BLaER1 (cell line): Measurements from ENCODE around the gene FLNA.

Source experiments
- H3K27ac ChIP-seq: shearing (Covaris generic); formaldehyde crosslinking; 2 replicates; pipeline ENCODE4 v1.8.1; 2022
- H3K27me3 ChIP-seq: shearing (Covaris generic); formaldehyde crosslinking; 2 replicates; pipeline ENCODE4 v1.8.1; 2022
- H3K36me3 ChIP-seq: shearing (Covaris generic); formaldehyde crosslinking; 2 replicates; pipeline ENCODE4 v1.8.1; 2022
- H3K4me1 ChIP-seq: shearing (Covaris generic); formaldehyde crosslinking; 2 replicates; pipeline ENCODE4 v1.8.1; 2022
- H3K4me2 ChIP-seq: shearing (Covaris generic); formaldehyde crosslinking; 2 replicates; pipeline ENCODE4 v1.8.1; 2022
- H3K4me3 ChIP-seq: shearing (Covaris generic); formaldehyde crosslinking; 2 replicates; pipeline ENCODE4 v1.8.1; 2022
- H3K9ac ChIP-seq: shearing (Covaris generic); formaldehyde crosslinking; 2 replicates; pipeline ENCODE4 v1.8.1; 2022
- H3K9me3 ChIP-seq: shearing (Covaris generic); formaldehyde crosslinking; 2 replicates; pipeline ENCODE4 v1.8.1; 2022
- H4K20me1 ChIP-seq: shearing (Covaris generic); formaldehyde crosslinking; 2 replicates; pipeline ENCODE4 v1.8.1; 2022
- Cebpa-rat ChIP-seq: shearing (Covaris generic); IDR thresholded peaks from 2 replicates; pipeline ENCODE4 v1.8.1; 2022

The FLNA gene

DNA sequence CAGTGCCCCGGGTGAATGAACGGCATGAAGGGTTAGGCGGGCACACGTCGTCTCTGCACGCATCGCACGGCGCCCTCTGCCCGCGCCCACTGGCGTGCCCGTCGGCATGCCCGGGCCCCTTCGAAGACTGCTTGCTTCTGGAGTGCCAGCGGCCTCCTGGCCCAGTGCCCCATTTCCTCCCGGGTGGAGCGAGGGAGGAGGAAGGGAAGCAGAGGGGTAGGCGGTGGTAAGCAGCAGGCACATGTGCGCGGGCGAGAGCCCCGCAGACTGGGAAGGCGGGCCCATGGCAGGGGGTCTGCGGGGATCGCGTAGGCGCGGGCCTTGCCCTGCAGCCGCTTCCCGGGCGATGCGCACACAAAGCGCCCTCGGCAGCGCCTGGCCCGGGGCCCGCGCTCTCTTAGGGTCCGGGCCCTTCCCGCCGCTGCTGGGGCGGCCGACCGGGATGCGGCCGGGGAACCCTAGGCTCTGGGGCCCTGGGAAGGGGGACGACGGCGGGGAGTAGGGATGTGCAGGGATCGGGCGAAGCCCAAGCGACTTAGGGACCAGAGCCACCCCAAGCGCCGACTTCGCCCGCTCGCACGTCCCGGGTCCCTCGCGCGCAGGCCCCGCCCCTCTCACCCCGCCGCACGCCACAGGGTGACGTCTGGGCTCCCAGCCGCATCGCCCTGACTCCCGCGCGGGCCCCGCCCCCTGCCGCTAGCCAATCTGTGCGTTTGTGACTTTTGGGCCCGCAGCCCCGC is 3.8 kb upstream of the FLNA start:
- peaks cover 14% of the 10 kb centered on the region; the same call in 1 of the 2 replicates for H3K36me3 ChIP-seq
- peaks cover 42% of the 10 kb centered on the region for H3K4me1 ChIP-seq
- peak overlapping the region; percentile 80 for H3K4me2 ChIP-seq
- TF ChIP-seq Cebpa-rat, result no peak
- H3K27ac ChIP-seq, result peak overlapping the region; percentile 88
- H3K27me3 ChIP-seq, result peaks cover 21% of the 10 kb centered on the region
- peak overlapping the region; percentile 82 for H3K9ac ChIP-seq
- H4K20me1 ChIP-seq, result peaks cover 15% of the 10 kb centered on the region; the same call in 1 of the 2 replicates
- peaks cover 45% of the 10 kb centered on the region for H3K9me3 ChIP-seq
- peak overlapping the region; percentile 64 for H3K4me3 ChIP-seq

DNA sequence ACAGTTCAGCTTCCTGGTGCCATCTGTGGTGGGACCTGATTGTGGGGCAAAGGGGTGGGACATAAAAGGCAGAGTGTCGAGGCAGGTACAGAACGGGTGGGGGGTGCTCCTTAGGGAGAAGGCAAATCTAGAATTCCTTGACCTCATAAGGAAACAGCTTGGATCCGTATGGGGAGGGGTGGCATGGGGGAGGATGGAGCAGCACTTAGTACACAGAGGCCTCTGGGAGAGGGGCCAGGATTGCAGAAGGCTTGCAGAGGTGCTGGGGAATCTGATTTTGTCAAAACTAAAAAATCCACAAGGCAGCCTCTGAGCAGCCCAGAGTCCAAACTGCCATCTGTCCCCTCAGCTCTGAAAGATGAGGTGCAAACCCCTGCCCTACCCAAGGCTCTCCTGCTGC is 2.3 kb upstream of the FLNA start:
- H3K9ac ChIP-seq, result no peak overlapping the region
- no peak overlapping the region for H3K4me3 ChIP-seq
- peak overlapping the region; percentile 80; the same call in 1 of the 2 replicates for H3K4me2 ChIP-seq
- H3K36me3 ChIP-seq, result peaks cover 14% of the 10 kb centered on the region; the same call in 1 of the 2 replicates
- H3K27me3 ChIP-seq, result peaks cover 35% of the 10 kb centered on the region
- no peak overlapping the region for H3K27ac ChIP-seq
- TF ChIP-seq Cebpa-rat, result no peak
- H3K9me3 ChIP-seq, result peaks cover 60% of the 10 kb centered on the region
- H4K20me1 ChIP-seq, result peaks cover 15% of the 10 kb centered on the region; the same call in 1 of the 2 replicates
- H3K4me1 ChIP-seq, result peaks cover 48% of the 10 kb centered on the region

DNA sequence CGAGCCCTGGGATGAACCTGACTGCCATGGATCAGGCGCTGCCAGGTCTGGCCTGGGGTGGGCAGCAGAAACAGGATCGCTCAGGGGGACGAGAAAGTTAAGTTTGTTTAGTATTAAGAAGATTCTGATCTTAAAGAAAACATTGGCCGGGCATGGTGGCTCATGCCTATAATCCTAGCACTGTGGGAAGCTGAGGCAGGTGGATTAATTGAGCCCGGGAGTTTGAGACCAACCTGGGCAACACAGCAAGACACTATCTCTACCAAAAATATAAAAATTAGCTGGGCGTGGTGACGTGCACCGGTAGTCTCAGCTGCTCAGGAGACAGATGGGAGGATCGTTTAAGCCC is 696 bp upstream of the FLNA start:
- peak overlapping the region; percentile 85 for H3K4me2 ChIP-seq
- H3K27me3 ChIP-seq, result peaks cover 38% of the 10 kb centered on the region
- H4K20me1 ChIP-seq, result peaks cover 7% of the 10 kb centered on the region; the same call in 1 of the 2 replicates
- peaks cover 63% of the 10 kb centered on the region for H3K9me3 ChIP-seq
- H3K9ac ChIP-seq, result no peak overlapping the region
- no peak overlapping the region for H3K27ac ChIP-seq
- TF ChIP-seq Cebpa-rat, result no peak
- 0 out of 2 replicates have a peak, but pooled peaks cover under 1% of the 10 kb centered on the region for H3K36me3 ChIP-seq
- H3K4me1 ChIP-seq, result peaks cover 42% of the 10 kb centered on the region
- peak overlapping the region; percentile 63; the same call in 1 of the 2 replicates for H3K4me3 ChIP-seq

DNA sequence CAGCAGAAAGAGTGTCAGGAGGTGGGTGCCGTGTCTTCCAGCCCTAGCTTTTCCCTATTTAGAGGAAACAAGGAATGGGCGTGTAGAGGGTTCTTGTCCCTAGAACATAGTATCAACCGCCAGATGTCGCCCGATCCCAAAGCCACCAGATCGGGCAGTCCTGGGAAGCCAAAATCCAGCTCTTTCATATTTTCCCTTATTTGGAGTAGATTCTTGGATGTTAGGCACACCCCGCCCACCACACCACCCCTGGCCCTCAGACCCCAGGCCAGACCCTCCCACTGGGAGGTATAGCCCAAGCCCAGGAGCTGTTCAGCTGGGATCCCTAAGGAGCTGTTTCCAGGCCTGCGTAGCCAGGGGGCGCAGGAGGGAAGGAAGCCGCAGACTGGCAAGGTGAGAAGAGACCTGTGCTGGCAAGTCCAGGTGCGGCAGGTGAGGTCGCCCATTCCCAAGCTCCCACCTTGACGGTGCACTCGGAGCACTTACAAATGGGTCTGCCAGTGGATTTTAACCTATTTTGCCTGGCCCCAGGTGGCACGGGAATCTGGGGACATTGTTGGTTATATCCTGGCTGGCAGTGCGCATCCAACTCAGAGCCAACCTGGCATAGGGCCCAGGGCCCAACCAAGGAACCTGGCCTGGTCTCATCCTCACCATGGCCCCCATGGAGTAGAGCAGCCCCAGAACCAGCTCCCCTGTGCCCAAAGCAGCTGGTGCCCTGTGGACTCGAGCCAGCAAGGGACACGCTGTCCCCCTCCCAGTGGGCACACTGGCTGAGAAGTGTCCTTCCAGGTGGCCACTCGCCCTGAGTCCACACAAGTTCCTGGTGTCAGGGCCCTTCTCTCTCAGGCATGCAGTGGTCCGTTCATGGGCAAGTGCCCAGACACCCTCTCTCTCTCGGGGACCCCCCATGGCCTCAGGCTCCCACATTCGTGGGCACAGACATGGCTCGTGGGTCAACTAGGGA is 811 bp downstream of the FLNA start:
- TF ChIP-seq Cebpa-rat, result no peak
- H3K4me1 ChIP-seq, result peaks cover 44% of the 10 kb centered on the region
- H3K9ac ChIP-seq, result no peak overlapping the region
- no peak overlapping the region for H3K27ac ChIP-seq
- H4K20me1 ChIP-seq, result peaks cover 11% of the 10 kb centered on the region
- peak overlapping the region; percentile 63 for H3K4me3 ChIP-seq
- peak overlapping the region; percentile 85 for H3K4me2 ChIP-seq
- H3K36me3 ChIP-seq, result no peaks in the 10 kb centered on the region
- peaks cover 38% of the 10 kb centered on the region for H3K27me3 ChIP-seq
- H3K9me3 ChIP-seq, result peaks cover 59% of the 10 kb centered on the region

DNA sequence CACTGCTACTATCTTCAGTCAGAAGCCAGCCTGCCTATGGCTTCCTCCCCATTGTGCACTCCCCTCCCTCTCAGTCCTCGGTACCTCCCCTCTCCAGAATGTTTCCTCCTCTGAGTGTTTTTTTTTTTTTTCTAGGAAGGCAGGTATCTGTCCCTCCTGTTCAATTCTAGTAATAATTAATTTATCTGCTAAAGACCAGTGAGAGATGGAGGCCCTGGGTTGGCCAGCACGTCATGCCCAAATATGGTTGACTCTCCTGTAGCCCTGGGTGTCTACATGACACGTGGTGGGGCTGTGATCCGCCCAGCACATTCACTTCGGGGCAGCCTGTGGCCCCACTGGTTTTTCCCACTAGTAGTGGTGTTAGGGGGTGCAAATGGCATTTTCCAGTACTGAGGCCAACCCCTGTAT is 1.8 kb downstream of the FLNA start:
- Histone ChIP-seq H3K4me1 (peaks cover 48% of the 10 kb centered on the region), H3K36me3 (peaks cover 5% of the 10 kb centered on the region)

DNA sequence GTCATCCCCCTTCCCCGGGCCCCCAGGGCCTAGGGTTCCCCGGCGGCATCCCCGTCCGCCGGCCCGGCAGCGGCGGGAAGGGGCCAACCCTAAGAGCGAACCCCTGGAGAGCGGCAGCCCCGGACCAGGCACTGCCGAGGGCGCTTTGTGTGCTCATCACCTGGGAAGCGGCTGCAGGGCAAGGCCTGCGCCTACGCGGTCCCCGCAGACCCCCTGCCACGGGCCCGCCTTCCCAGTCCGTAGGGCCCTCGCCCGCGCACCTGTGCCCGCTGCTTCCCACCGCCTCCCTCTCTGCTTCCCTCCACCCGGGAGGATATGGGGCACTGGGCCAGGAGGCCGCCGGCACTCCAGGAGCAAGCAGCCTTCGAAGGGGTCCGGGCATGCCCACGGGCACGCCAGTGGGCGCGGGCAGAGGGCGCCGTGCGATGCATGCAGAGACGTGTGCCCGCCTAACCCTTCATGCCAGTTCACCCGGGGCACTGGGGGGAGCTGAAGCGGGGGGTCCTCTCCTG is 2.6 kb downstream of the FLNA start:
- Histone ChIP-seq H3K27ac (no peak overlapping the region), H3K9me3 (peaks cover 63% of the 10 kb centered on the region), H3K27me3 (peaks cover 38% of the 10 kb centered on the region), H3K4me2 (peak overlapping the region; percentile 78), H4K20me1 (peaks cover 29% of the 10 kb centered on the region), H3K4me1 (peaks cover 41% of the 10 kb centered on the region), H3K4me3 (peak overlapping the region; percentile 78), H3K36me3 (peaks cover 13% of the 10 kb centered on the region), H3K9ac (no peak overlapping the region)
- no peak for TF ChIP-seq Cebpa-rat

More for the DNA sequence above, 1.8 kb downstream of the FLNA start:
- Histone ChIP-seq H4K20me1 (peaks cover 22% of the 10 kb centered on the region), H3K9me3 (peaks cover 58% of the 10 kb centered on the region), H3K4me3 (no peak overlapping the region; the same call in 1 of the 2 replicates), H3K9ac (no peak overlapping the region), H3K4me2 (peak overlapping the region; percentile 78), H3K27ac (no peak overlapping the region), H3K27me3 (peaks cover 38% of the 10 kb centered on the region)
- no peak for TF ChIP-seq Cebpa-rat

DNA sequence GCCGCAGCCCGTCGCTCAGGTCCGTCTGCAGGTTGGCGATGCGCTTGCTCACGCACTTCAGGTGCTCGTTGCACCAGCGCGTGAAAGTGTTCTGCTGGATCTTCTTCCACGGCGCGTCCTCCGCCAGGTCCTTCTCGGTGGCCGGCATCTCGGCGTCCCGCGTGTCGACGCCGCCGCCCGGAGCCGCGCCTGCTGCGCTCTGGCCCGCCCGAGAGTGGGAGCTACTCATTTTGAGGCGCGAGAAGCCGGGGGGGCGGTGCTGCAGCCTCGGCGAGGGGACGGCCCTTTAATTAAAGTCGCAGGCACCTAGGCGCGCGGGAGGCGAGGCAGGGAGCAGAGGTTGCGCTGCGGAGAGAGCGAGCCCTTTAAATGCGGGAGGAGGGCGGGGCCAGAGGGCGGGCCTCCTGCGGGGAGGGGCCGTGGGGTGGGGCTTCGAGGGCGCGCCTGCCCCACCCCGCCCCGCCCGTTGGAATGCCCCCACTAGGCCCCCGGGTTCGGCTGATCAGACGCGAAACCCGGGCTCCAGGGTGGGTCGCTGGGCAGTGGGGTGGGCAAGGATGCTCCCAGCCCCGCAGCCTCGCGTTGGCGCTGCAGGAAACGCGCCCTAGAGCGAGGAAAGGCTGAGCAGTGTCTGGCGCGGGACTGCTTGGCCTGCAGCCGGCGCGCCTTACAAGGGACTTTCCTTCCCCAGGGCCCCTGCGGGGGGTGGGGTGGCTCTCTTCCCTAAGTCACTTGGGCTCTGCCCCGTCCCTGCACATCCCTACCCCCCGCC is 3.2 kb downstream of the FLNA start:
- peaks cover 19% of the 10 kb centered on the region for H3K36me3 ChIP-seq
- H3K4me1 ChIP-seq, result peaks cover 41% of the 10 kb centered on the region
- H3K9me3 ChIP-seq, result peaks cover 70% of the 10 kb centered on the region
- H3K4me3 ChIP-seq, result peak overlapping the region; percentile 78
- H3K4me2 ChIP-seq, result peak overlapping the region; percentile 83
- H4K20me1 ChIP-seq, result peaks cover 36% of the 10 kb centered on the region
- H3K9ac ChIP-seq, result peak overlapping the region; percentile 84
- TF ChIP-seq Cebpa-rat, result no peak
- H3K27me3 ChIP-seq, result peaks cover 38% of the 10 kb centered on the region
- peak overlapping the region; percentile 80 for H3K27ac ChIP-seq

DNA sequence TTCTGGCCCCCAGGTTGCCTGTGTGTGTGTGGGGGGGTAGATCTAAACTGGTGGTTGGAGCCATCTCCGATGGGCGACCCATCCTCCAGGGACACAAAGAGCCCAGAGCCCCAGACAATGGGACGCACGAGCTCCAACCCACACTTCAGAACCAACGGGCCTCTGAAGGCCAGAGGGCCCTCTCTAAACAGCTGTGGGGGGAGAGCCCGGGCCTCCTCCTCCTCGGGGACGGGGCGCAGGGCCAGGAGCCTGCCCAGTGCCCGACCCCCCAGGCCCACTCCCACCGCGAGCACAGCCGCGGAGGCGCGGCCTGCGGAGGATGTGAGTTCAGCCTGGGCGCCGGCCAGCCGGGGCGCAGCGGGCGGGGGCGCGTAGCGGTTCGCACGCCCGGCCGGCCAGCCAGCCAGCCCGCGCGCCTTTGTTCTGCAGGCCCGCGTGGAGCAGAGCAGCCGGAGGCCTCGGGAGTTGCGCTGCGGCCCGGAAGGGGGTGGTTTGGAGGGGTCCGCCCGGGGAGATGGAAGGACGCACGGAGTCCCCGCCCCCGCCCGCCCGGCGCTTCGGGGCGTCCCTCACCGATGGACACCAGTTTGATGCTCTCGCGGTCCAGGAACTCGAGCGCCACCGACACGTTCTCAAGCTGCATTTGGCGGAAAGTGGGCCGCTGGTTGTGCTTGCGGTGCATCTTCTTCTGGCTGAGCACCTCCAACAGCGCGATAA is 4.0 kb downstream of the FLNA start:
- peak overlapping the region; percentile 80 for H3K27ac ChIP-seq
- H3K36me3 ChIP-seq, result peaks cover 27% of the 10 kb centered on the region
- peaks cover 41% of the 10 kb centered on the region for H3K4me1 ChIP-seq
- peak overlapping the region; percentile 83 for H3K4me2 ChIP-seq
- H3K4me3 ChIP-seq, result peak overlapping the region; percentile 78
- H4K20me1 ChIP-seq, result peaks cover 42% of the 10 kb centered on the region
- H3K27me3 ChIP-seq, result peaks cover 37% of the 10 kb centered on the region
- H3K9me3 ChIP-seq, result peaks cover 74% of the 10 kb centered on the region
- peak overlapping the region; percentile 84 for H3K9ac ChIP-seq
- no peak for TF ChIP-seq Cebpa-rat
